ENCODE data around the gene SORCS2.
"Not testable (repeated sequence)": the region's sequence is repeated elsewhere in the genome, so short reads cannot be mapped to it uniquely, and the experiment has no call there.

Gene SORCS2

GRCh38 chr4:7450775-7451433 is 258.6 kb downstream of the SORCS2 start:
- ATAC-seq (ENCODE audit: insufficient read depth, low read depth), result no peak
- Histone ChIP-seq H2AFZ (ENCODE audit: low read depth, low read length) (no peak overlapping the region), H3K79me2 (ENCODE audit: insufficient read depth, low read length) (no peaks in the 10 kb centered on the region), H4K20me1 (ENCODE audit: insufficient read depth, low read length) (no peaks in the 10 kb centered on the region), H3K4me2 (ENCODE audit: insufficient read depth, low read length) (no peak overlapping the region), H3K9me3 (ENCODE audit: insufficient read depth, low read length, severe bottlenecking) (no peaks in the 10 kb centered on the region), H3K4me3 (ENCODE audit: low read depth in 1 of 2, low read length in 2 of 2) (no peak overlapping the region), H3K4me1 (ENCODE audit: insufficient read depth, low read length) (no peaks in the 10 kb centered on the region), H3K9ac (ENCODE audit: low read depth, low read length) (no peak overlapping the region), H3K27me3 (ENCODE audit: insufficient read depth, low read length, poor library complexity) (no peaks in the 10 kb centered on the region), H3K27ac (ENCODE audit: low read length) (no peak overlapping the region), H3K36me3 (ENCODE audit: insufficient read depth, low read length) (no peaks in the 10 kb centered on the region)
- no peak for TF ChIP-seq CTCF (IDR thresholded peaks at IDR 0.05; ENCODE audit: borderline replicate concordance, extremely low read depth, low read length, poor library complexity, severe bottlenecking)
- no peak for TF ChIP-seq EZH2 (IDR thresholded peaks at IDR 0.05; ENCODE audit: borderline replicate concordance, low read depth, low read length, severe bottlenecking)
- DNase-seq, result no peak

- ATAC-seq (ENCODE audit: insufficient read depth, low read depth) (no peak), DNase-seq (no peak)
- Histone ChIP-seq H3K79me2 (ENCODE audit: insufficient read depth, low read length) (no peaks in the 10 kb centered on the region), H3K27ac (ENCODE audit: low read length) (no peak overlapping the region), H4K20me1 (ENCODE audit: insufficient read depth, low read length) (no peaks in the 10 kb centered on the region), H3K4me1 (ENCODE audit: insufficient read depth, low read length) (no peaks in the 10 kb centered on the region), H3K9ac (ENCODE audit: low read depth, low read length) (no peak overlapping the region), H3K4me3 (ENCODE audit: low read depth in 1 of 2, low read length in 2 of 2) (no peak overlapping the region), H3K27me3 (ENCODE audit: insufficient read depth, low read length, poor library complexity) (no peaks in the 10 kb centered on the region), H2AFZ (ENCODE audit: low read depth, low read length) (no peak overlapping the region), H3K36me3 (ENCODE audit: insufficient read depth, low read length) (no peaks in the 10 kb centered on the region), H3K4me2 (ENCODE audit: insufficient read depth, low read length) (no peak overlapping the region), H3K9me3 (ENCODE audit: insufficient read depth, low read length, severe bottlenecking) (no peaks in the 10 kb centered on the region)
- no peak for TF ChIP-seq CTCF (IDR thresholded peaks at IDR 0.05; ENCODE audit: borderline replicate concordance, extremely low read depth, low read length, poor library complexity, severe bottlenecking)
- TF ChIP-seq EZH2 (IDR thresholded peaks at IDR 0.05; ENCODE audit: borderline replicate concordance, low read depth, low read length, severe bottlenecking), result no peak
Measured at GRCh38 chr4:7451434-7451789, 259.1 kb downstream of the SORCS2 start.

GRCh38 chr4:7451800-7452199 is 259.5 kb downstream of the SORCS2 start:
- H3K27ac ChIP-seq (ENCODE audit: low read length), result no peak overlapping the region
- no peak for ATAC-seq (ENCODE audit: insufficient read depth, low read depth)
- no peaks in the 10 kb centered on the region for H3K4me1 ChIP-seq (ENCODE audit: insufficient read depth, low read length)
- no peaks in the 10 kb centered on the region for H3K27me3 ChIP-seq (ENCODE audit: insufficient read depth, low read length, poor library complexity)
- DNase-seq, result no peak
- no peaks in the 10 kb centered on the region for H4K20me1 ChIP-seq (ENCODE audit: insufficient read depth, low read length)
- no peak for TF ChIP-seq CTCF (IDR thresholded peaks at IDR 0.05; ENCODE audit: borderline replicate concordance, extremely low read depth, low read length, poor library complexity, severe bottlenecking)
- TF ChIP-seq EZH2 (IDR thresholded peaks at IDR 0.05; ENCODE audit: borderline replicate concordance, low read depth, low read length, severe bottlenecking), result no peak
- H3K4me3 ChIP-seq (ENCODE audit: low read depth in 1 of 2, low read length in 2 of 2), result no peak overlapping the region
- no peak overlapping the region for H3K4me2 ChIP-seq (ENCODE audit: insufficient read depth, low read length)
- H3K9me3 ChIP-seq (ENCODE audit: insufficient read depth, low read length, severe bottlenecking), result no peaks in the 10 kb centered on the region
- H3K9ac ChIP-seq (ENCODE audit: low read depth, low read length), result no peak overlapping the region
- H3K79me2 ChIP-seq (ENCODE audit: insufficient read depth, low read length), result no peaks in the 10 kb centered on the region
- no peaks in the 10 kb centered on the region for H3K36me3 ChIP-seq (ENCODE audit: insufficient read depth, low read length)
- H2AFZ ChIP-seq (ENCODE audit: low read depth, low read length), result no peak overlapping the region

GRCh38 chr4:7452802-7453201 is 260.5 kb downstream of the SORCS2 start:
- H3K4me2 ChIP-seq (ENCODE audit: insufficient read depth, low read length); H3K4me1 ChIP-seq (ENCODE audit: insufficient read depth, low read length); H3K27ac ChIP-seq (ENCODE audit: low read length); H3K4me3 ChIP-seq (ENCODE audit: low read depth in 1 of 2, low read length in 2 of 2); H2AFZ ChIP-seq (ENCODE audit: low read depth, low read length); H4K20me1 ChIP-seq (ENCODE audit: insufficient read depth, low read length); H3K27me3 ChIP-seq (ENCODE audit: insufficient read depth, low read length, poor library complexity); H3K79me2 ChIP-seq (ENCODE audit: insufficient read depth, low read length); H3K36me3 ChIP-seq (ENCODE audit: insufficient read depth, low read length); H3K9ac ChIP-seq (ENCODE audit: low read depth, low read length); ATAC-seq (ENCODE audit: insufficient read depth, low read depth); DNase-seq; H3K9me3 ChIP-seq (ENCODE audit: insufficient read depth, low read length, severe bottlenecking): not testable (repeated sequence)
